Effector memory CD8-positive, alpha-beta T cell (primary cell): ENCODE results near the gene MCU.
"Not testable (repeated sequence)": the region's sequence is repeated elsewhere in the genome, so short reads cannot be mapped to it uniquely, and the experiment has no call there.

ENCODE experiments used
- ATAC-seq: fragments of 150-1000 bp; cut with Tn5 transposase; replicated peaks from 2 replicates; pipeline ENCODE4 v1.10.0; 2021; ENCODE audit warnings: mild to moderate bottlenecking, moderate library complexity
- DNase-seq, 3 experiments: peaks; one replicate each; pipeline ENCODE4 v3.0.0; 2021
- H3K27ac Mint-ChIP-seq, 2 donors: one replicate each; pipeline ENCODE4 v1.8.0; 2022; ENCODE audit warnings: mild to moderate bottlenecking in 2 of 2, mixed read lengths in 2 of 2, moderate library complexity in 2 of 2
- H3K27me3 Mint-ChIP-seq, 2 donors: one replicate each; pipeline ENCODE4 v1.8.0; 2022; ENCODE audit warnings: mixed read lengths in 2 of 2
- H3K36me3 Mint-ChIP-seq: one replicate; pipeline ENCODE4 v1.8.0; 2022; ENCODE audit warnings: mild to moderate bottlenecking, moderate library complexity, mixed read lengths; ENCODE audit not compliant: insufficient read depth
- H3K4me1 Mint-ChIP-seq, 2 donors: one replicate each; pipeline ENCODE4 v1.8.0; 2022; ENCODE audit warnings: low read depth in 2 of 2, mixed read lengths in 2 of 2
- H3K4me3 Mint-ChIP-seq, 2 donors: one replicate each; pipeline ENCODE4 v1.8.0; 2022; ENCODE audit warnings: mild to moderate bottlenecking in 2 of 2, mixed read lengths in 2 of 2, moderate library complexity in 2 of 2
- H3K9me3 Mint-ChIP-seq, 2 donors: one replicate each; pipeline ENCODE4 v1.8.0; 2022; ENCODE audit warnings: mixed read lengths in 2 of 2

MCU gene

DNA sequence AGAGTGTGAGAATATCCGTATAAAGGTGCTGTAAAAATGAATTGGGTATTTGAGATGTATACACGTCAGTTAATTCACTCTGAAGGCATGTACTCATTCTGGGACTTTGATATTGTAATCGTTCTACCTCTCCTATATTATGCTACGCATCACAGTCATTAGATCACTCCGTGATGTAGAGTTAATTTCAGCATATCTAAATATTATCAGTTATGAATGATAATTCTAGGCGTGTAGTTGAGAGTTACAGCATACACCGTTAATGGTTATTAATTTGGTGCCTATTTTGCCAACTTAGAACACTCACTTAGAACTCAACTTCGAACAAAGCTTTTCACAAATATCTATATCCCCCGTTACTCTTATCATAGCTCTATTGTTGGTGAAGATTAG is 477 bp upstream of the MCU start:
- peak overlapping the region; percentile 78 to 85 for H3K4me3 Mint-ChIP-seq
- H3K27ac Mint-ChIP-seq = peak overlapping the region; percentile 59 to 74
- no peaks in the 10 kb centered on the region for H3K9me3 Mint-ChIP-seq
- no peak for DNase-seq
- peaks cover 15 to 23% of the 10 kb centered on the region in 2 donors for H3K4me1 Mint-ChIP-seq
- no peak for ATAC-seq
- peaks cover 9 to 10% of the 10 kb centered on the region in 2 donors for H3K27me3 Mint-ChIP-seq
- H3K36me3 Mint-ChIP-seq = peaks cover 3% of the 10 kb centered on the region

DNA sequence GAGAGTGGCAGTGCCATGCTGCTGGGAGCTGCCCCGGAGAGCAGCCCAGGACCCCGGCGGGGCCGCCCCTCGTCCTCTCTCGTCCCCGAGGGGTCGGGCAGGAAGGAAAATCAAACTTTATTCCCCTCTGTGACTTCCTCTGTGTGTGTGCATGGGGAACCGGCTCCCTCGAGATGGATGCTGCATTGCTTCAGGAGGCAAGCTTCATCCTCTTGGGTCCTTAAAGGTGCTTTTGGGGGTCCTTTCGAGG is 726 bp downstream of the MCU start:
- H3K4me3 Mint-ChIP-seq = peak overlapping the region; percentile 78 to 85
- H3K36me3 Mint-ChIP-seq = peaks cover 3% of the 10 kb centered on the region
- ATAC-seq (no peak), DNase-seq (no peak)
- no peaks in the 10 kb centered on the region for H3K9me3 Mint-ChIP-seq
- peaks cover 15 to 27% of the 10 kb centered on the region in 2 donors for H3K4me1 Mint-ChIP-seq
- peaks cover 0 to 3% of the 10 kb centered on the region in 2 donors for H3K27me3 Mint-ChIP-seq
- H3K27ac Mint-ChIP-seq = peak overlapping the region; percentile 39 to 50

DNA sequence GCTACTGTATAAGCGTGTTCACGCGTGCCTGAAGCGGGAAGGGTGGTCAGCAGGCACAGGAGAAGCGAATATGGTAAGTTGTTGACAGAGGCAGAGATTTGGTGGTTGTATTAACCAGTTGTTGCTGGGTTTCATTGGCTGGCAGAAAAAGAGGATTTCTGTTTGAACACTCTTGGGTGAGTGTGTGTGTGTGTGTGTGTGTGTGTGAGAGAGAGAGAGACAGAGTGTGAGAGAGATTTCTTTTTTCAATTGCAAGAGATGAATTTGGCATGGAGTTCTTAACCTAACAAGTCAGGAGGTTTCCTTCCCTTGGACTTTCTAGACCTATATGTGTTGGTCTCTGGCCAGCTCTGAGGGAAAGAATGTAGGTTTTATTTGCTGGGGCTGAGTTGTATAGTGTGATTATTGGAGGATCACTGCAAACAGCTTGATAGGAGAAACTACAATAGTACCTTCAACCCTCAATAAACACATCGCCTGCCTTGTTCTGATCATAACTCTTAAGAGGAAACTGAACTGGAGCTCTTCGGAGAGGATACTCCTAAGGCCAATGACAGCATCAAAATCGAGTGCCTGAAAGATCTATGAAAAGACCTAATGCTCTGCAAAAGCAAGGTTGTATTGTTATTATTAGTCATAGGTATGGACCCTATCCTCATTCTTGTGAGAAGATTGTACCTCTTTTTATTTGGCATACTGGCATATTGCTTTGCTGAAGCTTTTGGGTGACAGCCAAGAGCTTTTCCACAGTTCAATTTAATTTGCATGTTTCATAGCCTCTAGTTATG is 1.2 kb downstream of the MCU start:
- peak in 2 of 3 experiments; percentile 4 to 6 for DNase-seq
- H3K4me3 Mint-ChIP-seq = peak overlapping the region; percentile 78 to 85
- no peaks in the 10 kb centered on the region for H3K27me3 Mint-ChIP-seq
- peaks cover 3% of the 10 kb centered on the region for H3K36me3 Mint-ChIP-seq
- ATAC-seq = no peak
- peak overlapping the region; percentile 39 to 50 for H3K27ac Mint-ChIP-seq
- H3K4me1 Mint-ChIP-seq = peaks cover 15 to 27% of the 10 kb centered on the region in 2 donors
- H3K9me3 Mint-ChIP-seq = no peaks in the 10 kb centered on the region

DNA sequence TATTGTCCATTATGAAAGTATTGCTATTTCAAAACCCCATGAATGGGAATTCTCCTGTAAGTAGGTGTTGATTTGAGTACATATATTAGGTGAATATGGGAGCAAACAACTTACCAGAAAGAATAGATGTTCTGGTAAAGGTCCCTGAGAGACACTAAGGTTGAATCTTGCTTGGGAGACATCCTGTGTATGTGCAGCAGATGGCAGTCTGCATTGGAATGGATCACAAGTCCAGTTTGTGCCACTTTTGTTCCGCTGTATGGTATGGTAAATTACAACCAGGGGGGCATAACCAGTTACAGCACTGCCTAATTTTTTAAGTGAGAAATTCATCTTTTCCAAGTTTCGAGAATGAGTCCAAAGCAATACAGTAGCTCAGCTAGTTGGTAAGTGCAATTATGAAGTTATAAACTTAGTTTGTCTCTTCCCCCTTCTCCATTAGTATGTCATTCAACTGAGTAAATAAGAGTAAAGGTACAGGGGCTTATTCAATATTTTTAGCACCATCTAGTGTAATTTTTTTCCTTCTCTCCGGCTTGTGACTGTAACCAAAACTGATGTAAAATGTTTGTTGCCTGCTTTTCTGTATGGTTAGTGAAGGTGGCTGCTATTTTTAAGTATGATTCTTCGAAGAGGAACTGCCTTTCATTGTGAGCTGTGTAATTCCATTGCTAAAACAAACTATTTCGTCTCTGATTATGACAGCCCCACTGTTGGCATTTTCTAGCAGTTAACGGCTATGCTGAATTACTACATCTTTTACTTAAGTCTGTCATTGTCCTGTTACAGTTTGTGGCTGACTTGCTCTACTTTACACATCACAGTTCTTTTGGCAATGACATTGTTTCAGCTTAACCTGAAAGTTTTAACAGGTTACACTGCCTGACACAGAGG is 2.8 kb downstream of the MCU start:
- Mint-ChIP-seq H3K4me3 (no peak overlapping the region), H3K27ac (no peak overlapping the region)
- no peak for ATAC-seq

DNA sequence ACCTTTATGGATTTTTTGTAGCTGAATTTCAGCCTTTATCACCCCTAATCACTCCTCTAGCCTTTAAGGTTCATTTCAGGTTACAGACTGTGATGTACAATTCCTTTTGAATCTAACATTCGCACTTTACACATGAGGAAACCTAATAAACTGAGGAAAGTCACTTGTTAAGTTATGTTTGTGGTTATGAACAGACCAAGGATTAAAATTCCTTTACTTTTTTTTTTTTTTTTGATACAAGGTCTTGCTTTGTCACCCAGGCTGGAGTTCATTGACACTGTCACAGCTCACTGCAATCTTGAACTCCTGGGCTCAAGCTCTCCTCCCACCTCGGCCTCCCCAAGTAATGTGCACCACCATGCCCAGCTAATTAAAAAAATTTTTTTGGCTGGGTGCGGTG is 3.6 kb downstream of the MCU start:
- Mint-ChIP-seq H3K4me1 (peaks cover 15 to 27% of the 10 kb centered on the region in 2 donors), H3K36me3 (peaks cover 3% of the 10 kb centered on the region), H3K9me3 (no peaks in the 10 kb centered on the region), H3K27me3 (no peaks in the 10 kb centered on the region), H3K4me3 (no peak overlapping the region), H3K27ac (no peak overlapping the region)
- no peak for ATAC-seq
- DNase-seq = no peak

More for the DNA sequence above, 2.8 kb downstream of the MCU start:
- Mint-ChIP-seq H3K9me3 (no peaks in the 10 kb centered on the region), H3K36me3 (peaks cover 3% of the 10 kb centered on the region), H3K27me3 (no peaks in the 10 kb centered on the region), H3K4me1 (peaks cover 15 to 27% of the 10 kb centered on the region in 2 donors)
- no peak for DNase-seq

DNA sequence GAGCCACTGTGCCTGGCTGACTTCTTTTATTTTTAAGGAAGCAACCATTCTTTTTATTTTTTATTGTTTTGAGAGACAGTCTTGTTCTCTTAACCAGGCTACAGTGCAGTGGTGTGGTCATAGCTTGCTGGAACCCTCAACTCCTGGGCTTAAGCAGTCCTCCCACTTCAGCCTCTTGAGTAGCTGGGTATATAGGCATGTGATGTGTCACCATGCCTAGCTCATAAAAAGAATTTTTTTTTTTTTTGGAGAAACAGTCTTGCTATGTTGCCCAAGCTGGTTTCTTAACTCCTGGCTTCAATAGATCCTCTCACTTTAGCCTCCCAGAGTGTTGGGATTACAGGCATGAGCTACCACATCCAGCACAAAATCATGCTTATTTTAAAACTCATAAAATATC is 5.8 kb downstream of the MCU start:
- no peaks in the 10 kb centered on the region for H3K9me3 Mint-ChIP-seq
- no peak overlapping the region for H3K27ac Mint-ChIP-seq
- H3K27me3 Mint-ChIP-seq = no peaks in the 10 kb centered on the region
- no peak overlapping the region for H3K4me3 Mint-ChIP-seq
- DNase-seq (no peak), ATAC-seq (no peak)
- no peaks in the 10 kb centered on the region for H3K36me3 Mint-ChIP-seq
- H3K4me1 Mint-ChIP-seq = peaks cover 11 to 32% of the 10 kb centered on the region in 2 donors

DNA sequence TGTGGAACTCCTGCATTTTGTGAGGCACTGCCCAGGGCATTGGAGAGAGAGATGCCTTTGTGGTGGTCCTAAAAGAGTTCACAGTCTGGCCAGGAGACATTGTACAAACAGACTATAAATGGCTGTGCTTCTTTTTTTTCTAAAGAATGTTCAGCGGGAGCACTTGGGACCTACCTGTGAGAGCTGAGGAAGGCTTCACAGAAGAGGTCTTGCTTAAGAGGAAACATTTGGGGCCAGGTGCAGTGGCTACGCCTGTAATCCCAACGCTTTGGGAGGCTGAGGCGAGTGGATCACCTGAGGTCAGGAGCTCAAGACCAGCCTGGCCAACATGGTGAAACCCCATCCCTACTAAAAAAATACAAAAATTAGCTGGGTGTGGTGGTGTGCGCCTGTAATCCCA is 10.5 kb downstream of the MCU start:
- H3K27ac Mint-ChIP-seq, H3K27me3 Mint-ChIP-seq, H3K36me3 Mint-ChIP-seq, DNase-seq, ATAC-seq, H3K9me3 Mint-ChIP-seq, H3K4me3 Mint-ChIP-seq: not testable (repeated sequence)
- peaks cover 6 to 25% of the 10 kb centered on the region in 2 donors for H3K4me1 Mint-ChIP-seq

DNA sequence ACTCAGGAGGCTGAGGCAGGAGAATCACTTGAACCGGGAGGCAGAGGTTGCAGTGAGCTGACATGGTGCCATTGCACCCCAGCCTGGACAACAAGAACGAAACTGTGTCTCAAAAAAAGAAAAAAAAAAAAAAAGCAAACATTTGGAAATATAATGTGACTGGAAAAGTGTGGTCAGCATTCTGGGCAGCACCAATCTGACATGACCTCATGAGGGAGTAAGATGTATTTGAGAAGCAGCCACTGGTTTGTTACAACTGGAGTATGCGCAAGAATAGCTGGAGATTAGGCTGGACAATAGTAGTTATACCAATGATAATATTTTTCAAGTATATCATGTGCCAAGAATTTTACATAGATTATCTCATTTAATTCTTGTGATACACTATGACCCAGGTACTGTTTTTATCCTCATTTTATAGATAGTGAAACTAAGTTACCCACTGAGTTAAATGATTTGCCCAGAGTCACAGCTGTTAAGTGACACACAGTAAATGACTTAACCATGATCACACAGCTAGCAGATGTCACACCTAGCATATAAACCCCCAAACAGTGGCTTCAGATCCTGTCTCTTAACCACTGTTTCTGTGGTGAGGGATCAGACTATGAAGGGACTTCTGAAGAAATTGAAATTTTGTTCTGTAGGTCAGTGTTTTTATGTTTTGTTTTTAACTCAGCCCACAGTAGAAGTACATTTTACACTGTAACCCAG is 11.1 kb downstream of the MCU start:
- Mint-ChIP-seq H3K9me3 (no peaks in the 10 kb centered on the region), H3K4me3 (no peak overlapping the region), H3K36me3 (no peaks in the 10 kb centered on the region), H3K27me3 (no peaks in the 10 kb centered on the region), H3K4me1 (peaks cover 6 to 25% of the 10 kb centered on the region in 2 donors), H3K27ac (no peak overlapping the region)
- DNase-seq (no peak), ATAC-seq (peak; percentile 66)

DNA sequence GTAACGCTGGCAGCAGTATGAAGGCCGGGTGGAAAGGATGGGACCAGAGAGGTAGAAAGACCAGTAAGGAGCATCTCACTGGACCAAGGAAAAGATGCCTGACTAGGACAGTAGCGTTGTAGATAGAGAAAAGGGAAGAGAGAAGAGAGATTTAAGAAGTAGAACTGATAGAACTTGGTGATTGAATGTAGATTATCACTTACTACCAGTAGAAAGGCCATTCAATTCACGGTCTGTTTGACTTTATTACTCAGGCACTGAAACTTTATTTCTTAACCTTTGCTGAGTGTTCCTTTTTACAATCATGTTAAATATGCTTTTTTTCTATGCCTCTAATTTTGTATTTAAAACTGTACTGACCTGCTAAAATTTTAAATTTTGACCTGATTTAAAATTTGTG is 12.2 kb downstream of the MCU start:
- no peak overlapping the region for H3K4me3 Mint-ChIP-seq
- H3K27me3 Mint-ChIP-seq = no peaks in the 10 kb centered on the region
- peaks cover 6 to 25% of the 10 kb centered on the region in 2 donors for H3K4me1 Mint-ChIP-seq
- no peaks in the 10 kb centered on the region for H3K9me3 Mint-ChIP-seq
- H3K27ac Mint-ChIP-seq = peak overlapping the region in 1 of 2 donors; percentile 15
- DNase-seq (no peak), ATAC-seq (no peak)
- no peaks in the 10 kb centered on the region for H3K36me3 Mint-ChIP-seq

DNA sequence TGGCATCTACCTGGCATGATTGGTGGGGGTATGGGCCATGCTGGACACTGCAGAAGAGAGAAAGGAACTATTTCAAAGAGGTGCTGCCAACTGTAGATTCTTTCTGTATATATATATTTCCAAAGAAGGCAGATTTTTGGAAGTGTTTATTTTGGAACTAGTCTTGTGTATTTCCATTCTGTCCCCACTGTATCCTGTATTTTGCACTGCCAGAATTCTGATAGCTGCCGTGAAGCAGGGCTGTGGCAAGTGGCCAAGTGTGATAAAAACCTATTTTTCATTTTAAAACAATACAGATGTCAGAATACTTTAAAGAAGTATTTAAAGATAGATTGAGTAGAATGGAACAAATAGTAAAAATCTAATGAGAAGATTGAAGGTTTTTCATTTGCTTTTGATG is 17.1 kb downstream of the MCU start:
- Mint-ChIP-seq H3K27me3 (no peaks in the 10 kb centered on the region), H3K27ac (no peak overlapping the region)

DNA sequence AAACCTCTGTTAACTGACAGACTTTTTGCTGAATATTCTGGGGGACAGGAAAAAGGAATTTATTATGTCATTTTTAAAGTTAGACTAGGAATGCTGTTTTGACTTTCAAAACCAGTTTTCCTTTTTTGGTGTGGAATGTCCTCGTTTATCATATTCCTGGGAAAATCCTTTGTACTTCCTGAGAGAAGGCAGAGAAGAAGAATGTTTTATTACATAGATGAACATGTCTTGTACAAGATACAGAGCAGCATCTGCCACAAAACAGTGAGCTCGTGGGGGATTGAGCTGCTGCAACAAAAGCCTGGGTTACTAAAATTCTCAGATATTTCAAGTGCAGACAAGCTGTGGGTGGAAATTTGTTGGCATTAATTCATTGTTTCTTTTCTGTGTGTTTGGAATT is 20.2 kb downstream of the MCU start:
- ATAC-seq (no peak), DNase-seq (no peak)
- no peaks in the 10 kb centered on the region for H3K9me3 Mint-ChIP-seq
- no peaks in the 10 kb centered on the region for H3K27me3 Mint-ChIP-seq
- H3K36me3 Mint-ChIP-seq = peaks cover 4% of the 10 kb centered on the region
- no peak overlapping the region for H3K27ac Mint-ChIP-seq
- H3K4me3 Mint-ChIP-seq = no peak overlapping the region
- peaks cover 0 to 3% of the 10 kb centered on the region in 2 donors for H3K4me1 Mint-ChIP-seq

More for the DNA sequence above, 17.1 kb downstream of the MCU start:
- DNase-seq (no peak), ATAC-seq (no peak)
- peaks cover under 1% of the 10 kb centered on the region in 2 donors for H3K4me1 Mint-ChIP-seq
- no peak overlapping the region for H3K4me3 Mint-ChIP-seq
- H3K9me3 Mint-ChIP-seq = no peaks in the 10 kb centered on the region
- H3K36me3 Mint-ChIP-seq = no peaks in the 10 kb centered on the region

DNA sequence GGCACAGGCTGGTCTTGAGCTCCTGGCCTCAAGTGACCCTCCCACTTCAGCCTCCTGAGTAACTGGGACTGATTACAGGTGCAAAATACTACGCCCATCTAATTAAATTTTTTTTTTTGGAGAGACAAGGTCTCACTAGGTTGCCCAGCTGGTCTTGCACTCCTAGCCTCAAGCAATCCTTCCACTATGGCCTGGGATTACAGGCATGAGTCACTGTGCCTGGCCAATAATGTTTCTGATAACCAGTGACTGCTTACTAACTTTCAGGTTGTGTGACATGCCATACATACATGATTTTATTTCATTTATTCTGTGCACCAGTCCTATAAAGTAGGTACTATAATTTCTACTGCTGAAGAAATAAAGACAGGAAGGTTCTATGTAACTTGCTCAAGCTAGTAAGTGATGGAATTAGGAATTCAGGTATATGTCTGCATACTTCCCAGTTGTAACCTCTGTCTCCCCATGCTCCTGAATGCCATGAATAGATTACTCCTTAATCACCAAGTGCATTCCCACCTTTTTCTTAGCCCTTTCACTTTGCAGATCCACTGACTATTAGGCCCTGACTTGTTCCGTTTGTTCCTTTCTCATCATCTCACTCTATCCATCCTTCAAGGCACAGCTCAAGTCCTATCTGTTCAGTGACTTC is 28.1 kb downstream of the MCU start:
- H3K36me3 Mint-ChIP-seq = peaks cover 11% of the 10 kb centered on the region
- H3K4me1 Mint-ChIP-seq = peaks cover 0 to 1% of the 10 kb centered on the region in 2 donors
- DNase-seq = no peak
- H3K9me3 Mint-ChIP-seq = no peaks in the 10 kb centered on the region
- H3K27ac Mint-ChIP-seq = no peak overlapping the region
- H3K4me3 Mint-ChIP-seq = no peak overlapping the region
- no peaks in the 10 kb centered on the region for H3K27me3 Mint-ChIP-seq
- no peak for ATAC-seq
